HL-60 (cell line): ENCODE measurements around the gene KIF12.

Source experiments
- GABPA ChIP-seq: IDR thresholded peaks from 2 replicates; pipeline ENCODE4 v1.6.1; 2012; ENCODE audit warnings: low read depth
- POLR2AphosphoS5 ChIP-seq: IDR thresholded peaks from 2 replicates; pipeline ENCODE4 v1.6.1; 2012; ENCODE audit warnings: low read depth
- REST ChIP-seq: IDR thresholded peaks from 2 replicates; pipeline ENCODE4 v1.6.1; 2012; ENCODE audit warnings: low read depth; ENCODE audit not compliant: insufficient replicate concordance
- TF ChIP-seq, protein P1 (sequence below): IDR thresholded peaks from one replicate; pipeline ENCODE4 v1.5.1; 2011; ENCODE audit warnings: low read length, control low read depth, inconsistent platforms; ENCODE audit not compliant: insufficient read depth

DNA sequence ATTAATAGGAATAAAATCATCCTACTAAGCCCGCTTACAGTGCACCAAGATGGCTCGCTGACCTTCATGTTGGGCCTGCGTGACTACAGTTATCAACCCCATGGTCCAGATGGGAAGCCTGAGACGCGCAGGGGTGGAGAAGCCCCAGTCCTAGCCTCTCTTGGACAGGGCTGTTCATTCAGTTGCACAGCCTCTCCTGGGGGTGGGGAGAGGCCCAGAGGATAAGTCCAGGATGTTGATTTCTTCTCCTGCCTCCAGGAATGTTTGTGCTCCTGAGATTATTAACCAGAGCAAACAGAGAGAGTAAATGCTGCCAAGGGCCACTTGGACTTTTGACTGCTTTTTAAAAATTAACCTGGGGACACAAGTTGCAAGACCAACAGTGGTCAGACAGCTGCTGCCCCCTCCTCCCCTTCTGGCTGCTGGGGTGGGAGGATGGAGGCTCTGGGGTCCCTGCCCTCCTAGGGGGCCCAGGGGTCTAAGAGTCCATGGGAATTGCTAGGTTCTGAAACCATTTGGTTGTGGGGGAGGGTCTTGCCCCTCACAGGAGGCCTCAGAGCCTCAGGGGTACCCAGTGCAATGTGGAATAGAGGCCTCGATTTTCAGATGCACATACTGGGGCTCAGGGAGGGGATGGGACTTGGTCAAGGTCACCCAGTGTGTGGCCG, 18.2 kb downstream of the KIF12 start:
- TF ChIP-seq, protein P1, sequence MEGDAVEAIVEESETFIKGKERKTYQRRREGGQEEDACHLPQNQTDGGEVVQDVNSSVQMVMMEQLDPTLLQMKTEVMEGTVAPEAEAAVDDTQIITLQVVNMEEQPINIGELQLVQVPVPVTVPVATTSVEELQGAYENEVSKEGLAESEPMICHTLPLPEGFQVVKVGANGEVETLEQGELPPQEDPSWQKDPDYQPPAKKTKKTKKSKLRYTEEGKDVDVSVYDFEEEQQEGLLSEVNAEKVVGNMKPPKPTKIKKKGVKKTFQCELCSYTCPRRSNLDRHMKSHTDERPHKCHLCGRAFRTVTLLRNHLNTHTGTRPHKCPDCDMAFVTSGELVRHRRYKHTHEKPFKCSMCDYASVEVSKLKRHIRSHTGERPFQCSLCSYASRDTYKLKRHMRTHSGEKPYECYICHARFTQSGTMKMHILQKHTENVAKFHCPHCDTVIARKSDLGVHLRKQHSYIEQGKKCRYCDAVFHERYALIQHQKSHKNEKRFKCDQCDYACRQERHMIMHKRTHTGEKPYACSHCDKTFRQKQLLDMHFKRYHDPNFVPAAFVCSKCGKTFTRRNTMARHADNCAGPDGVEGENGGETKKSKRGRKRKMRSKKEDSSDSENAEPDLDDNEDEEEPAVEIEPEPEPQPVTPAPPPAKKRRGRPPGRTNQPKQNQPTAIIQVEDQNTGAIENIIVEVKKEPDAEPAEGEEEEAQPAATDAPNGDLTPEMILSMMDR, result no peak
- TF ChIP-seq GABPA, result no peak
- TF ChIP-seq POLR2AphosphoS5, result no peak
- TF ChIP-seq REST, result no peak
